Measurements from ENCODE around the gene OSBPL3. TPM values are rescaled to one million over a fixed set of nuclear protein-coding genes. Genes with fewer than 3 reads are reported as not detected.

The OSBPL3 gene
- total RNA-seq, 4 donors from 2014 or later = 3.2 to 11.4 (median 6.4) TPM

DNA sequence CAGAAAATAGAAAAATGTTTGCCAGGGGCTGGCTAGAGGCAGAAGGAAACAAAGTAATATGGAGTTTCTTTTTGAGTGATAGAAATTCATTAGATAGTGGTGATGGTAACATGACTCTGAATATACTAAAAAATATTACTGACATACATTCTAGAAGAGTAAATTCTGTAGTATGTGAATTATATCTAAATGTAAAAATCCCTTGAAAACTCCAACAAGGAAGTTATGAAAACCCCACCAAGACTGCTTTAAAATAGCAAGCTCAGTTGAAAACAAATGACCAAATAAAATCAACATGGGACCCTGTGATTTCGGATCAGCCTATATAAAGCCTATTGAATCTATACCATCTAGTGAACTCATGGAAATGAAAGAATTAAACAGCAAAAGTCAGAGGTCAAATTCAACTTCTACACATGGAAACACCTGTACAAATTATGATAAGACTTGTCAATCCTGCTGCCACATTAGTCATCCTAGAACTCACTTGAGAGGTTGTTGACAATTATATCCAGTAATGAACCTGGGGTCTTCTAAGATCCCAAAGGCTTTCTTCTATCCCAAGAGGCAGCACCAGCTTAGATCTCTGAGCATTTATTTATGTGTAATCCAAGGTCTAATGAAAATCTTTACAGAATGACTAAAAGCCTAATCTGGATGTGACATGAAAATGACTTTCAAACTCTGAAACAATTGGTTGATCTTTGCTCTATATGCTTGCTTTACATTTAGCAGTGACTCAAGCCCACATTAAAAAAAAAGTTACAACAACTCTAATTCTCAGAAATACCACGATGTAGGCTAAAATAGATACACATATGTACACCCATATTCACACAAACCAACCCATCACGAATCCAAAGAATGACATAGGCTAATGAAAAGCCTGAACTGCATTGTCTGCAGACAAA lies 59.3 kb downstream of the OSBPL3 start:
- Histone ChIP-seq H3K4me3 (no peak overlapping the region), H3K4me1 (peaks cover 0 to 25% (median 0%) of the 10 kb centered on the region in 3 donors), H3K27me3 (no peaks in the 10 kb centered on the region), H3K9me3 (no peaks in the 10 kb centered on the region), H3K36me3 (no peaks in the 10 kb centered on the region), H3K27ac (no peak overlapping the region)
- no peak for ATAC-seq
- no peak for TF ChIP-seq POLR2AphosphoS5 (IDR thresholded peaks at IDR 0.05)
- no peak for TF ChIP-seq EP300 (IDR thresholded peaks at IDR 0.05)
- no peak for TF ChIP-seq POLR2A (IDR thresholded peaks at IDR 0.05)
- TF ChIP-seq, protein P1, sequence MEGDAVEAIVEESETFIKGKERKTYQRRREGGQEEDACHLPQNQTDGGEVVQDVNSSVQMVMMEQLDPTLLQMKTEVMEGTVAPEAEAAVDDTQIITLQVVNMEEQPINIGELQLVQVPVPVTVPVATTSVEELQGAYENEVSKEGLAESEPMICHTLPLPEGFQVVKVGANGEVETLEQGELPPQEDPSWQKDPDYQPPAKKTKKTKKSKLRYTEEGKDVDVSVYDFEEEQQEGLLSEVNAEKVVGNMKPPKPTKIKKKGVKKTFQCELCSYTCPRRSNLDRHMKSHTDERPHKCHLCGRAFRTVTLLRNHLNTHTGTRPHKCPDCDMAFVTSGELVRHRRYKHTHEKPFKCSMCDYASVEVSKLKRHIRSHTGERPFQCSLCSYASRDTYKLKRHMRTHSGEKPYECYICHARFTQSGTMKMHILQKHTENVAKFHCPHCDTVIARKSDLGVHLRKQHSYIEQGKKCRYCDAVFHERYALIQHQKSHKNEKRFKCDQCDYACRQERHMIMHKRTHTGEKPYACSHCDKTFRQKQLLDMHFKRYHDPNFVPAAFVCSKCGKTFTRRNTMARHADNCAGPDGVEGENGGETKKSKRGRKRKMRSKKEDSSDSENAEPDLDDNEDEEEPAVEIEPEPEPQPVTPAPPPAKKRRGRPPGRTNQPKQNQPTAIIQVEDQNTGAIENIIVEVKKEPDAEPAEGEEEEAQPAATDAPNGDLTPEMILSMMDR (IDR thresholded peaks at IDR 0.05) = no peak
- 52 to 86% methylated on average over 3 of the region's 3 CpGs for WGBS, 2 donors (ENCODE audit: low coverage in 1 of 2)

DNA sequence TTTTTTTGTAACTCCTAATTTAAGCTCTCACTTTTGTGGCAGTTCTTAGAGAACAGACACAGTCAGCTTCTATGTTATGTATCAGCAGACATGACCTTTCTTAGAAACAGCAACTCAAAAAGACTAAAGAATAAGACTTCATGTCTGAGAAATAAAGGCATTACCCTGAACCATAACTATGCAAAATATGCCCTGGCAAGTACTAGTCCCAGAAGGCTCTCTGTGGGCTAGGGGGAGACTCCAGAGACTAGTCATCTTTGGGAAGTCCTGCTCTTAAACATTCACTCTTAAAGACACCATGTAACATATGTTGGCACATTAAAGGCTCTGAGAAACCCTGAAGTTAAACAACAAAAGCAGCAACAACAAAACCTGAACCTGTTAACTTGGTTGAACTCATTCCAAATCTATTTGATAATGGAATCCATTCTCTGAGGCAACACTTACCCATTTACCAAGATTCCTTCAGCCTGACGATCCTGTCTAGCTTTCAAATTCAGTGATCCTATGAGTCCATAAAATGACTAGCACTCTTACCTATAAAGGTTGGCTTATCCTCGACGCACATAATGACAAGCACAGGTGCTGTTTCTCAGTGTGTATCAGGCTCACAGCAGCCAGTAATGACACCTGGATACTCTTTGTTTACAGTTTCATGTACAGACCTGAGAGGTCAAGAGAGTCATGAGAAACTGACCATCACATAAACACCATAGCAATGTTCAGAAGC lies 62.3 kb downstream of the OSBPL3 start:
- no peaks in the 10 kb centered on the region for H3K36me3 ChIP-seq
- H3K4me3 ChIP-seq = no peak overlapping the region
- H3K27ac ChIP-seq = no peak overlapping the region
- no peaks in the 10 kb centered on the region for H3K27me3 ChIP-seq
- ATAC-seq = no peak
- H3K9me3 ChIP-seq = no peaks in the 10 kb centered on the region
- TF ChIP-seq, protein P1 (IDR thresholded peaks at IDR 0.05) = no peak
- TF ChIP-seq POLR2AphosphoS5 (IDR thresholded peaks at IDR 0.05) (no peak), POLR2A (IDR thresholded peaks at IDR 0.05) (no peak), EP300 (IDR thresholded peaks at IDR 0.05) (no peak)
- 59 to 63% methylated on average over 3 of the region's 3 CpGs for WGBS, 2 donors (ENCODE audit: low coverage in 1 of 2)
- peaks cover 0 to 18% (median 0%) of the 10 kb centered on the region in 3 donors for H3K4me1 ChIP-seq

DNA sequence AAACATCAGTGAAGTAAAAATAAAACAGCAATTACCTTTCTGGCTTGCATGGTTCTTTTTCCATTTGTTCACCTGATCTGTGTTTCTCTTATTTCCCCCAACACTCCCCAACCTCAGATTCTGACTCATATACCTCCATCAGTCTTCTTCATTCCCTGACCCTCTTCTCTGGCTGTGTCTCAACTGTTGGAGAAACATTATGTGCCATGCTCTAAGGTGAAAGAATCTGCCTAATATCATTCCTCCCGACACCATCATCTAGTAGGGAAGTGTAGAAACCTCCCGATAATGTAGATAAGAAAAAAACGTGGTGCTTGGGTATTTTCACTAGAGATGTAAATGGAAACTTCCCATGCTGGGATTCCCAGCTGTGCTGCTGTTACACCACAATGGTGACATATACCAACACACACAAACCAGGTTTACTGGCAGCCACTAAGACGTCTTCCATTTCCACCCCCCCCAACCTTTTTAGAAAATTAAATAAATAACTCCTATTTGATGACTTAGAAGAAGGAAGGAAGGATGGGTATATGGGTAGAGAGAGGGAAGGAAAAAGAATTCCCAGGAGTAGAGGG lies 63.4 kb downstream of the OSBPL3 start:
- ATAC-seq = no peak
- Histone ChIP-seq H3K27ac (no peak overlapping the region), H3K9me3 (no peaks in the 10 kb centered on the region), H3K36me3 (no peaks in the 10 kb centered on the region), H3K4me1 (peaks cover 0 to 7% (median 0%) of the 10 kb centered on the region in 3 donors), H3K4me3 (no peak overlapping the region), H3K27me3 (no peaks in the 10 kb centered on the region)
- 43 to 58% methylated on average over 4 of the region's 4 CpGs for WGBS, 2 donors (ENCODE audit: low coverage in 1 of 2)
- TF ChIP-seq, protein P1 (IDR thresholded peaks at IDR 0.05) = no peak
- TF ChIP-seq EP300 (IDR thresholded peaks at IDR 0.05) (no peak), POLR2A (IDR thresholded peaks at IDR 0.05) (no peak), POLR2AphosphoS5 (IDR thresholded peaks at IDR 0.05) (no peak)

DNA sequence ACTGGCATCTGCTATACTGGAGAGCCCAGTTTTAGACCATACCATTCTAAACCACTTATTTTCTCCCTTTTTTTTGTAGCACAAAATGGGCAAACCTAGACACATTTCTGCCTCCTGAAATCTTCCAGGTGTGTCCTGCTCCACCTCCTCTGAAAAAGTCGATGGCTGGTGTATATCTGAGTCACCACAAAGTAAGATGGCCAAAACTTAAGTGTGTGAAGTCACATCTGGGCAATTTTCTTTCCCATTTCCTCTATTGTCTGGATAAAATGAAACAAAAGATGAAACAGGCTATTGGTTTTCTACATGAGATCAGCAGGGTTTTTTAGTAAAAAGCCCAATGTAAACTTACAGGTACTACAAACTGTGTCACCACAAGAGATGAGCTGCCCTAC lies 65.5 kb downstream of the OSBPL3 start:
- WGBS, 2 donors (ENCODE audit: low coverage in 1 of 2) = 47% methylated on average over 1 of the region's 1 CpG; no CpG with 5 or more reads in 1 of the 2 donors
- H3K9me3 ChIP-seq = no peaks in the 10 kb centered on the region

More for the DNA sequence above, 65.5 kb downstream of the OSBPL3 start:
- H3K4me3 ChIP-seq = no peak overlapping the region
- H3K27me3 ChIP-seq = no peaks in the 10 kb centered on the region
- no peaks in the 10 kb centered on the region for H3K36me3 ChIP-seq
- H3K4me1 ChIP-seq = no peaks in the 10 kb centered on the region
- no peak overlapping the region for H3K27ac ChIP-seq
- no peak for ATAC-seq
- TF ChIP-seq EP300 (IDR thresholded peaks at IDR 0.05) = no peak
- TF ChIP-seq, protein P1 (IDR thresholded peaks at IDR 0.05) = no peak
- no peak for TF ChIP-seq POLR2AphosphoS5 (IDR thresholded peaks at IDR 0.05)
- no peak for TF ChIP-seq POLR2A (IDR thresholded peaks at IDR 0.05)

All from gastroesophageal sphincter (tissue), 4 donors.